K562 (cell line): ENCODE data around the gene COL8A2. TPM values are rescaled to one million over a fixed set of nuclear protein-coding genes. Genes with fewer than 3 reads are reported as not detected.

Source experiments
- CHD7 ChIP-seq: fragments of 200-600 bp; sonication (generic); IDR thresholded peaks from one replicate; pipeline ENCODE4 v1.6.1; 2012; ENCODE audit warnings: mild to moderate bottlenecking, low read depth, low read length, inconsistent platforms
- E2F4 ChIP-seq: sonication (generic); formaldehyde crosslinking; IDR thresholded peaks from 2 replicates; pipeline ENCODE4 v1.8.0; 2022; ENCODE audit warnings: mild to moderate bottlenecking, low read depth, missing genetic modification reagents
- GATAD2B ChIP-seq: fragments of 450-650 bp; IDR thresholded peaks from 2 replicates; pipeline ENCODE4 v1.6.1; 2017; ENCODE audit warnings: mild to moderate bottlenecking, borderline replicate concordance
- HNRNPL ChIP-seq: fragments of 200-400 bp; formaldehyde crosslinking; IDR thresholded peaks from 2 replicates; pipeline ENCODE4 v1.6.1; 2017; ENCODE audit warnings: low read depth, mild to moderate bottlenecking, low read length
- HOXB6 ChIP-seq: fragments of 250-450 bp; sonication (Bioruptor Pico); IDR thresholded peaks from 2 replicates; pipeline ENCODE4 v1.5.1; 2022; ENCODE audit warnings: mild to moderate bottlenecking, borderline replicate concordance
- MCM7 ChIP-seq, 2 experiments: fragments of 450-650 bp; IDR thresholded peaks; 2 replicates each; pipeline ENCODE4 v1.6.1; 2016 to 2018
- MIER1 ChIP-seq: fragments of 450-650 bp; IDR thresholded peaks from 2 replicates; pipeline ENCODE4 v1.6.1; 2016; ENCODE audit warnings: antibody characterized with exemption, mild to moderate bottlenecking, low read depth
- PBX2 ChIP-seq, 2 experiments: IDR thresholded peaks in 1 of 2; conservative IDR thresholded peaks in 1 of 2; 2 replicates each; pipeline ENCODE4 v1.6.1; 2016; ENCODE audit warnings: low read depth in 2 of 2, mild to moderate bottlenecking in 1 of 2, missing compliant biosample characterization in 1 of 2, missing genetic modification characterization in 1 of 2, moderate library complexity in 1 of 2
- TCFL5 ChIP-seq: fragments of 250-450 bp; sonication (Bioruptor Pico); conservative IDR thresholded peaks from 2 replicates; pipeline ENCODE4 v1.6.1; 2021; ENCODE audit warnings: mild to moderate bottlenecking, moderate library complexity, matching md5 sums
- ZNF239 ChIP-seq: fragments of 250-450 bp; sonication (Bioruptor Pico); IDR thresholded peaks from 2 replicates; pipeline ENCODE4 v1.4.0; 2020; ENCODE audit warnings: mild to moderate bottlenecking
- polyA plus RNA-seq, 8 experiments: library from polyadenylated mRNA; depleted of rRNA in 4 of 8; stranded (reverse) in 5 of 8; unstranded in 3 of 8; fragments of >200 nt; fragmentation: Nextera tagmentation in 2 of 8; fragmentation: Illumina TruSeq in 1 of 8; extraction: Ambion mirVana in 2 of 8; extraction: Trizol in 1 of 8; gene quantifications; 2 replicates each; pipeline versions ENCODE4 v1.2.1 to v1.2.3, GENCODE V29; 2011 to 2014; ENCODE audit warnings: inconsistent platforms in 1 of 8, missing spikeins in 1 of 8
- total RNA-seq, 7 experiments: library from RNA; depleted of rRNA in 6 of 7; stranded (reverse); fragments of >200 nt in 6 of 7; fragmentation: Illumina TruSeq in 2 of 7; extraction: Trizol in 2 of 7; gene quantifications; 2 replicates each; pipeline versions ENCODE4 v1.2.1 to v1.2.3, GENCODE V29; 2011 to 2021; ENCODE audit warnings: low replicate concordance in 1 of 7

Gene COL8A2
- total and polyA plus RNA-seq, 9 of the 15 experiments (the other 6 are each of a cell fraction or from before 2014, with no cell fraction given), result 0.03 to 0.14 (median 0.04) TPM; not detected in 5

- TF ChIP-seq CHD7 (no peak), ZNF239 (CRISPR knock-in tag) (no peak), PBX2 (CRISPR knock-in tag; IDR thresholded peaks at IDR 0.05; ENCODE audit: low read depth) (no peak), PBX2 (tag; conservative IDR thresholded peaks at IDR 0.05; ENCODE audit: low read depth) (no peak), MCM7 (IDR thresholded peaks at IDR 0.05) (no peak), GATAD2B (no peak), HOXB6 (CRISPR knock-in tag) (no peak), MIER1 (0 out of 2 replicates have a peak, but pooled peaks have one; percentile 61), HNRNPL (no peak), TCFL5 (CRISPR knock-in tag) (no peak), E2F4 (CRISPR knock-in tag) (no peak)
Observed at GRCh38 chr1:36161641-36162531, 36.9 kb upstream of the COL8A2 start (continued).
